ENCODE results near the gene NF1.

GRCh38 chr17:31113939-31114338 lies 19.2 kb downstream of the NF1 start:
- TF ChIP-seq, protein P1, sequence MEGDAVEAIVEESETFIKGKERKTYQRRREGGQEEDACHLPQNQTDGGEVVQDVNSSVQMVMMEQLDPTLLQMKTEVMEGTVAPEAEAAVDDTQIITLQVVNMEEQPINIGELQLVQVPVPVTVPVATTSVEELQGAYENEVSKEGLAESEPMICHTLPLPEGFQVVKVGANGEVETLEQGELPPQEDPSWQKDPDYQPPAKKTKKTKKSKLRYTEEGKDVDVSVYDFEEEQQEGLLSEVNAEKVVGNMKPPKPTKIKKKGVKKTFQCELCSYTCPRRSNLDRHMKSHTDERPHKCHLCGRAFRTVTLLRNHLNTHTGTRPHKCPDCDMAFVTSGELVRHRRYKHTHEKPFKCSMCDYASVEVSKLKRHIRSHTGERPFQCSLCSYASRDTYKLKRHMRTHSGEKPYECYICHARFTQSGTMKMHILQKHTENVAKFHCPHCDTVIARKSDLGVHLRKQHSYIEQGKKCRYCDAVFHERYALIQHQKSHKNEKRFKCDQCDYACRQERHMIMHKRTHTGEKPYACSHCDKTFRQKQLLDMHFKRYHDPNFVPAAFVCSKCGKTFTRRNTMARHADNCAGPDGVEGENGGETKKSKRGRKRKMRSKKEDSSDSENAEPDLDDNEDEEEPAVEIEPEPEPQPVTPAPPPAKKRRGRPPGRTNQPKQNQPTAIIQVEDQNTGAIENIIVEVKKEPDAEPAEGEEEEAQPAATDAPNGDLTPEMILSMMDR (IDR thresholded peaks at IDR 0.05), result no peak
- no peak for TF ChIP-seq POLR2A (IDR thresholded peaks at IDR 0.05)
